GM21528 (cell line): ENCODE measurements around the gene SIL1.

Experiments used
- ATAC-seq: cut with Tn5 transposase; IDR thresholded peaks from one replicate; pipeline ENCODE4 v1.9.1; 2021; ENCODE audit warnings: mild to moderate bottlenecking, moderate library complexity; ENCODE audit not compliant: unreplicated experiment, low FRiP score

SIL1 gene

DNA sequence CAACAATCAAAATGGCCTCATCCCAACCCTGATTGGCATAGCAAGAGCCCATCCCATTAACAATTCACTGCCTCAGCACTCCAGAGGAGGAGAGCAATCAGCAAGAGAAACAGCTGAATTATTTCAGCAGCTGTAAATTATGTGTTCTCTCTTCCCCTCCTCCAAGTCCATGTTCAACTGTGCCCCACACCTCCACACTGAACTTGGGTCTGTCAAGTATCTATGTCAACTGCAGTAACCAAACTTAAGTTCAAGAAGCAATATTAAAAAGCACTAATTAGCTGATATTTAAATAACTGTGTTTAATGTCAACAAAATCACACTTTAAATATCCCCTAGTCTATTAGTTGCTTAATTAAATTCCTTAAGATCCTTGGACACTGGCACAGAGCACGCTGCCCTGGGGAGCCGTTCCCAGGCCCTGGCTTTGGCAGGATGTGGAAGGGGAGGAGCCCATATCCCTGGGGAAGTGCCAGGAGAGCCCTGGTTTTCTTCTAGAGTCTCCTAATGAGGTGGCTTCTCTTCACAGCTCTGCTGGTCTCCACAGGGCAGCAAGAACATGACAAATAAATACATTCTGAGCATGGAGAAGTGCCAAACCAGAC, 50.6 kb downstream of the SIL1 start:
- no peak for ATAC-seq

DNA sequence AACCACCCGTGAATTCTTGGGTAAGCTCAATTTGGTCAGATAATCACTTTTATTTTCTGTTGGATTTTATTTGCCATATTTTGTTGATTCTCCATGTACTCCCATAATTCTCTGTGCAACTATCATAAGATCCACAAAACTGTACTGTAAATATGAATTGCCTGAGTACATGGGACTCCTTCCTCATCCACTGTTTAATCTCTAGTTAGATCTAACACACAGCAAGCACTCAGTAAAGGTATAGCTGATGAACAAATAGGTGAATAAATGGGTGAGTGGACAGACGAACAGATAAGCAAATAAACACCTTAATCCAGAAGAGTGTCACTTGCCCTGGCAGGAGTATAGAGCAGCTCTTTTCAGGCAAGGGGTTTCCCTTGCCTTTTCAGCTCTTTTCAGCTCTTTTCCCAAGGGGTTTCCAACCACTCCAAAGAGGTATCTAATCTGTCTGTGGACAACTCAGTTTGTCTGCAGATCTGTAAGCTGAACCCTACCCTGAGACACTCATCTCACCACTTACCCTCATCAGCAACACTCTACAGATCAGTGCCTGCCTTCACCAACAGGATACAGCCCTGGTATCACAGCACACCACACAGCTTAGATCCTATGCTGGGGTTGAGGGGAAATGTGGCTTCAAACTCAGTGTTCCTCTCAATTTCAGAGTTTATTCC, 51.2 kb downstream of the SIL1 start:
- no peak for ATAC-seq

DNA sequence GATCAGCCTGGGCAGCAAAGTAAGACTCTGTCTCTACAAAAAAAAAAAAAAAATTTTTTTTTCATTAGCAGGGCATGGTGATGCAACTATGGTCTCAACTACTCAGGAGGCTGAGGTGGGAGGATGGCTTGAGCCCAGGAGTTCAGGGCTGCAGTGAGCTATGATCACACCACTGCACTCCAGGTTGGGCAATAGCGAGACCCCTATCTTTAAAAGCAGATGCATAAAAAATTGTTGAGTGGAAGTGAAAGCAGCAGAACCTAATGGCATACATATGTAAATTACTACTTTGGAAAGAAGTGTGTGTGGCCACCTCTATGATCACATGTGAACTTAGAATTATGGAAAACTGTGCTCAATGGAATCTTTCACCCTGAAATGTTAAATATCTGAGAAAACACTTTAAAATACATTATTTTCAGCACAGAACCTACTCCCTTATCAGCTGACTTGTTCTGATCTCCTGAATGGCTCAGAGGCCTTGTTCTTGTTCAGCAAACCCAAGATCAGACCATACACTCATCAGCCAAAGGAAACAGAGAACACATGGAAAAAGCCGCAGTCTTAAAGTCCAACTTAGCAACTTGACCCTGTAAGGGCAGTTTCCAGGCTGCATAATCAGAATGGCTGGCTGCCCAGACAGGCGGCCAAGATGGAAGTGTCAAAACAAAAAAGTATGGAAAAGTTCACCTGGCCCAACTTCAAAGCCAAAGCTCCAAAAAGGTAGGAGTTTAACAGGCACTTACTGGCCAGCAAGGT, 56.5 kb downstream of the SIL1 start:
- ATAC-seq: no peak

DNA sequence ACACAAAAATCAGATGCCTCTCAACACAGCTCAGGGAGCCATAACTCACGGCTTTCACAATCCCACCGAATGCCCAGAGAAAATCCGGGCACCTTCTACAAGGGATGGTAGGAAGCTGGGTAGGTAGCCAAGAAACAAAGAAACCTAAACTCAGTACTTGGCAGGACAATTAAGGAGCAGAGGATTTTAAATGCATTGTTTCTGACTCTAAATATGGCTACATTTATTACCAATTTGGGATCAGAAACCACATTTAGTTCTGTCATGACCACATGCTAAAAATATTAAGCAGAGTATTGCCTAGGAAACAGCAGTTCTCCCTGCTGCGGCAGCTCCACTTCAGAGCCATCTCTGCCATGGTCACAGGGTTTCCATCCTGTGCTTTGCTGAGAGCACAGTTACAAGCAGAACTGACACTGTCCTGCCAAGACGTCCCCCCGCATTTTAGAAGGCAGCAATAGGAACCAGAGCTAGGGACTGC, 57.5 kb downstream of the SIL1 start:
- no peak for ATAC-seq

DNA sequence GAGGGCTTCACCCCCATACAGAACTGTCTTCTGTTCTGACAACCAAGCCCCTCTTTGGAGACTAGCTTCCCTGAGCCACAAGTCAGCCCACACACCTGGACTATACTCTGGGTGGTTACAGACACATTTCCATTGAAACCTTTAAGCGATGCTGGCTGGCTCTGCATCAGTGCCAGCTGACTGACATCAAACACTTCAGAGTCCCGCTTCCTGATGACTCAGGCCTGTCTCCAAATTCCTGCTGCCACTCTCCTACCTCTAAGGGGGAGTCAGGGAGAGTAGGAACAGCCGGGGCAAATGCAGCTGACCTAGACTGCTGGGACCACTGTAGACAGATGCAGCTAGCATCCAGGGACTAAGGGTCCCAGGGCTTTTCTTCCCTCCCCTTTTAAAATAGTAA, 59.4 kb downstream of the SIL1 start:
- no peak for ATAC-seq

DNA sequence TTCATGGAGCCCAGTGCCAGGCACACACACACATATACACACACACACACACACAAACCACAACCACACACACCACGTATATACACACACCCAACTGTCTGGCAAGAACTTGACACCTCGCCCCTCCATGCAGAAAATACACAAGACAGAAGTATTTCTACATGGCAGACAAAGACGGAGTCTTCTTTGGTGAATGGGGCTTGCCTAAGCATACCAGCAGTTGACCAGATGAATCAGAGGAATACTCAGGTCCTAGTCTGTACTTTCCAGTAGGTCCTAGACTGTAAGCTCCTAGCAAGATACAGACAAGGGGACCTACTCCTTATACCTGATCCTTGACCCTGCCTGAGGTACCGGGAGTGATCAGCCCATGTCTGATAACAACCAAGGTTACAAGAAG, 60.1 kb downstream of the SIL1 start:
- ATAC-seq: no peak

DNA sequence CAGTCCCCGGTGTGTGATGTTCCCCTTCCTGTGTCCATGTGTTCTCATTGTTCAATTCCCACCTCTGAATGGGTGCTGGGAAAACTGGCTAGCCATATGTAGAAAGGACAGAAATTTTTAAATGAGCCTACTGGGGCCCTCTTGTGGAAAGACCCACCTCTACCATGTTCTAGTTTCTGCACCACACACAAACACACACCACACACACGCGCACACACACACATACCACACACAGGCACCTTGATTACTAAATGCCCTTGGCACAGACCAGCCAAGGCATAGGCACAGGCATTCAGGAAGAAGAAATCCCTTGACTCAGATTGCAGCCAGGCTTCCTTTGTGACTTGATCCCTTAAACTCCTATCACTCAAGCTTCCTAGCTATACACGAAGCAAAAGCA, 60.5 kb downstream of the SIL1 start:
- no peak for ATAC-seq

DNA sequence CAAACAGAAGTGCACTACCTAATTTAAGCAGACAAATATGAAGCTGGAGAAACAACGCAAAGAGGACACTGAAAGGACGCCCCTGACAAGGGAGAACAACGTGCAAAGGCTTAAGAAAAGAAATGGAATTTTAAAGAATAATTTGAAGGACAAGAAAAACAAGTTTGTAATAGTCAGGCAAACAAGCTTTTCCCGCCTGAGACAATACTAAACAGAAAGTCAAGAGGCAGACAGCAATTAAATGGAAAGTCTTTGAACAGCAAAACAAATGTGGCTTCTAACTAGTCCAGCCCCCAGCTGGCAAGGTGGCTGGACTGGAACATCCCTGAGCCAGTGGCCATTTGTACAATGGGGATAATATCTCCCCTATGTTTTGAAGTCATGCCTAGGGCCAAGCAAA, 63.3 kb downstream of the SIL1 start:
- ATAC-seq: no peak

DNA sequence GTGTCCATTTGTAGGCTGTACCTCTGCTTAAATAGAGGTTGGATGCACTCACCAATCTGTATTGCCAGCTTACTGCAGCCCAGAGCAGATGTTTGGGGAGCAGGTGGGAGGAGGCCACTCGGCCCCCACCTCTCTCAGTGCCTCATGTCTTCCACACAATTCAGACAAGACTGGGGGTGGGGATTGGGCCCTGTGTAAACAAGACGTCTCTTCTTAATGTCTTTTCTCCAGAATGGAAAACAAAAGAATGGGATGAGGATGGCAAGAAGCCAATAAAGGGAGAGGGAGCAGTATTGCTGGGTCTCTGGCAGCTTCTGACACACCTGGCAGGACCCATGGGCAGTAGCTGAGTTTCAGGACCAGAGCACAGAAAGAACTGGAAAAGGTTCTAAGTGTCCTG, 64.9 kb downstream of the SIL1 start:
- no peak for ATAC-seq

DNA sequence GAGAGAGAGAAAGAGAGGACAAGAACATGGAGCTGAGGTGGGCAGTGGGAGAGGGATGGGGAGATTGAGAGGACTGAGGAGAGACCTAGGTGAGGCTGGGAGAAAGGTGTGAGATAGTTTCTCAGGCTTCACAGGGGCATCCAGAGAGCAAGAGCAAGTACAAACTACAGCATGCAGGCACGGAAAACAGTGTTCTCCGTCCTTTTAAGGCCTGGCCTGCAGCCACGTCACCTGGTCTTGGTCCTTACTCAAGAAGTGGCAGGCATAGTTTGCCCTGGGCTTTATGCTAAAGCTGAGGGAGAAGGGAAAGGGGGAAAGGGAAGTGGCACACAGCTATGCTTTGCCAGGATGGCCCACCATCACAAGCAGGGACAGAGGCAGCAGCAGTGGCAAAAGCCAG, 65.7 kb downstream of the SIL1 start:
- no peak for ATAC-seq

DNA sequence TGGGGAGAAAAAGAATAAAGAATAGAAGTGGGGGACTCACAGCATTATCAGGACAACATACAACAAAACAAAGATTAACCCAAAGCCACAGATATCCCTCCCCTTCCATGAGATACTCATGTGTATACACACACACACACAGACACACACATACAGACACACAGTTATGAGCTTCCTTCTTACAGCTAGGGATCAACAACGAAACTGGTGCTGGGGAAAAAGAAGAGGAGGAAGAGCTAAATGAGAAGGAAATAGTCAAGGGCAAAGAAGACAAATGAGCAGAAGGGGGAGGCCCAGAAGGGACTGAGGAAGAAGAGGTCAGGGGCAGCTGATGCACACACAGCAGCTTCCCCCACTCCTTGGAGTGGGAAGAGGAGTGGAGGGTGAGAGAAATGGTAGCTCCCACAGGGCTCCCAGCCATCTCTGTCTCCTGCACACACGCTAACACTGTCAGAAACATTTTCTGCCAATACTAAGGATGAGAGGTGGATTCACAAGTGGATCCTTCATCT, 66.2 kb downstream of the SIL1 start:
- no peak for ATAC-seq

DNA sequence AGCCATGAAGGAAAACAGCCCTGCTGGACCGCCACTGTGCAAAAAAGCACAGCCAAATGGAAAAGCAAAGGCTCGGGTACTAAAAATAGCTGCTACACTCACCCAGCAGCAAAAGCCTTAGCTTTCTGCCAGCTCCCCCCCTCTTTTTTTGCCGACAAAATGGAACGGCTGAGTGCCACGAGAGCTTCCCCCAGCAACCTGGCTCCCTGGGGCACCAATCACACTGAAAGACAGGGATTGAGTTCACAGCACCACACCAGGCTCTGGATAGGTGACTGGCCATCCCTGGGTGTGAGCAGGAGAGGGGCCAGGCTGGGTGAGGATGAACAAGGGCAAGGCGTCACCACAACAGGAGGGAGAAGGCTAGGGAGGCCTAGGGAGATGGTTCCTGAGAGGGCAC, 66.7 kb downstream of the SIL1 start:
- no peak for ATAC-seq

DNA sequence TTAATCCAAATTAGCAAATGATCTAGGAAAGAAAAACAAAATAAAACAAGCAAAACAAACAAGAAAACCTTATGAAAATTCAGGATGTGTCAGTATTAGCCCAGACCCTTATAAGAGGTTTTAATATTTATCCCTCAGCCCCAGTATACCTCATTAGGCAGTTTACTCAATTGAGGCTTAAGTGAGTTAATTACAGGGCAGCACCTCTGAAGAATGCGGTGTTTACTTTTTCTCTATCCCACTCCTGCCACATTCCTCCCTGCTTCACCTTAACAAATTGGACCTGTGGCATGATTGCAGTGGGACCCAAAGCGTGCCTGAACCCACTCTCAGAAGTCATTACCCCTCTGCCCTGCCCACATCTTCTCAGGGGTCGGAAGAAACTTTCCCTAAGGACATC, 67.1 kb downstream of the SIL1 start:
- no peak for ATAC-seq

DNA sequence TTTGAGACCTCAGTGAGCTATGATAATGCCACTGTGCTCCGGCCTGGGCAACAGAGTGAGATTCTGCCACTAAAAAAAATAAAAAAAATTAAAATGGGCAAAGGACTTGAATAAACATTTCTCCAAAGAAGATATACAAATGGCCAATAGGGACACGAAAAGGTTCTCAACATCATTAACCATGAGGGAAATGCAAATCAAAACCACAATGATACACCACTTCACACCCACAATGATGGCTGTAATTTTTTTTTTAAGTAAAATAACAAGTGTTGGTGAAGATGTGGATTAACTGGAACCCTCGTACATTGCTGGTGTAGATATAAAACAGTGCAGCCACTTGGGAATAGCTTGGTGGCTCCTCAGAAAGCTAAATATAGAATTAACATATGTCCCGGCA, 68.0 kb downstream of the SIL1 start:
- no peak for ATAC-seq

DNA sequence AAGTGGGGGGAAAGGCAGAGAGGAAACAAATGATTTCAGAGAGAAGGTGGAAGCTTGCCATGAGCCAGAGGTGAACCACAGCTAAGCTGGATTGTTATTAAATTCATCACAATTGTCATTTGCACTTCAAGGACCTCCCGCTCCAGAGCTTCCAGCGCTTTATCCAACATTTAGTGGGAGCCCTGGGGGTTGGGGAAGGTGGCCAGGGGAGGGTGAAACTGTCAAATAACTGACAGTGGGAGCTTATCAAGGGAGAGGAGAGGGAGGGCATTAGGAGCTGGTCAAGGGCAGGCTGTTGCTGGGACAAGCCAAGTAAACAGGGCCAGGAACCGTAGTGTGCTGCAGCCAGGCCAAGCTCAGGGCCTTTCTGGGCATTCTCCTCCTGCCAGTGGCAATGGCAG, 71.5 kb downstream of the SIL1 start:
- no peak for ATAC-seq

DNA sequence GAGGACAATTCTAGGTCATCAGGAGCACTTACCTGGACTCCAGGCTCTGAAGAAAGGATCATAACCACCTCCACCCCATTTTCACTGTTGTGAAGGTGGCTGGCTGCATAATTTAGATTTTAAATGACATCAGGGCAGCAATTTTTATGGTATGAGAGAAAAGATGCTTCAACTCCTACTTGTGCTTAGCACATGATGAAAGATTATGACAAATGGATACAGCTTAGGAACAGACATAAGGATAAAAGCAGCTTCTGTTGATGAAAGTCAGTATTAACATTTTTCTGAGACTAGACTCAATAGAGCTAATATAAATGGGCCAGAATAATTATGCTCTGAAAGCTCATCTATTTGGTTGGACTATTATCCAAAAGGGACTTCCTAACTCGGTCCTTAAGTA, 72.2 kb downstream of the SIL1 start:
- ATAC-seq: no peak

DNA sequence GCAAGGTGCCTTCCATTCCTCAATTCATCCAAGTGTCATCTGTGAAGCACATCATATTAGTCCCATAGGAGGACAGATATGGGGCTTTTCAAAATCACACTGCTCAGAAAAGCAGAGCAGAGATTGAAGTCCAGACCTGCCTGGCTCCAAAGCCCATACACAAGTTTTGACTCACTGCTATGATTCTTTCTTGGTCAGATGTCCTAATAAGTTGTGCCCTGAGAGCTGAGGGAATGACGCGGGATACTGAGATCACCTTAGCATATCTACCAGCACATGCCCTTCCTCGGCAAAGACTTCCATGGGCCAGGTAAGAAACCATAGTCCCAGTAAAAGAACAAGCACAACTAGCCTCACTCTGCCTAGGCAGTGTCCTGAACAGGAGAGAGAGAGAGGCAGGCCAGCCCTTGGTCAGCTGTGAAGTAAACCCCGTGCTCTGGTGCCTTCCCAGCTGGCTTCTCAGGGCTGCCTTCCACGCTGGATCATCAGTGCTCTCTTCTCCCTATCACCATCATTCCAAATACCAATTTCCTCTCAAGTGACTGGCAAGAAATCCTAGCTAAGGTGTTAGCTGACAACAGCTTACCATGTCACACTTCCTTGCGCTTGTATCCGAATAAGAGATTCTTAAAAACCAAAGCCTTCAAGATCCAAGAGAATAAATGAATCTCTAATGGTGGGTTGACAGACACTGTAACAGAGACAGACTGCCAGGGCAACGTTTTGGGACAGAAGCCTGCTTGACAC, 73.2 kb downstream of the SIL1 start:
- no peak for ATAC-seq

DNA sequence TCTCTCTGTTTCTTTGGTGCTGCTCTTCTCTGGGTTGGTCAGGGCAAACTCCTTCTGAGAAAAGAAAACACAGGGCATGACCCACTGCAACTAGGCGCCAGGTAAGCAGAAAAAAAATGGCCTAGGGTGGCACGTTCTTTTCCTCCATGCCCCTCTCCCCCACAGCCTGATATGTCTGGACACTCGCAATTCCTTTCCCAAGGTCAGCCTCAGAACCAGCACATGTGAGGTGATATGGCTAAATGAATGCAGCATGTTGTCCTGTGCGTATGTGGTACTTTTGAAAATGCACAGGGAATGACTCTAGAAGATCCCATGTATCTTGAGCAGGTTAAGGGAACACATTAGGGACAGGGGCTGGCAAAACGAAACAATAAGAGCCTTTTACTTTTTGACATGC, 77.0 kb downstream of the SIL1 start:
- ATAC-seq: no peak

DNA sequence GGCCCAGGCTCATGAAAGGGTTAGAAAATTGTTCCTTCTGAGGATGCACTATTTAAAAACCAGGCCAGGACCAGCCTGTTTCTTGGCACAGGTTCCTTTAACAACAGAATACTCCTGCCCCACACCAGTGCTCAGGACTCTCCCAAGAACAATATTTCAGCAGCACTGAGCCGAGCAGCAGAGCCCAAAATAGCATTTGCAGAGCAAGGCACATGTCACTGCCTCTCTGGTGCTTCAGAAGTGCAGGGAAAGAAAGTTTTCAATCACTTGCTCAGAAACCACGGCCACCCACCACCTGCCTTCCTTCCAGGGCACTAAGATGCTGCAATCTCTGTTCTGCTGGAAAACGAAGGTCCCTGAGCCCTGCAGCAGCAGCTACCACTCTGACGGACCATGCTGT, 77.6 kb downstream of the SIL1 start:
- no peak for ATAC-seq

DNA sequence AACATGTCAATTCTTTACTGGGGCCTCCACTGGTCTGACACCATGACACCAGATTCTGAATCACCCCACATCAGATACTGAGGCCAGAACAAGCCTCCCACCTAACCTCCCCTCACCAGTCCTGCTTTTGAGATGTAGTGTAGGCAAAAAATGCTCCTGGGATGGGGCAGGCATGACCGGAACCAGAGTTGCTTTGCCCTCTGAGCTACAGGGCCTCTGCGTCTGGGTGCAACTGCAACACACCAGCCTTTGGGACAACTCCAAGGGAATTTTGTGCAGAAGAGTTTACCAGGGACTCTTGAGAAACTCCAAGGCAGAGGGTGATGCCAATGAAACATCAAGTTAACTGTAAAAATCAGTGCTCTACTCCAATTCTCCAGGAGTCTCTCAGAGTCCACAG, 79.4 kb downstream of the SIL1 start:
- no peak for ATAC-seq

DNA sequence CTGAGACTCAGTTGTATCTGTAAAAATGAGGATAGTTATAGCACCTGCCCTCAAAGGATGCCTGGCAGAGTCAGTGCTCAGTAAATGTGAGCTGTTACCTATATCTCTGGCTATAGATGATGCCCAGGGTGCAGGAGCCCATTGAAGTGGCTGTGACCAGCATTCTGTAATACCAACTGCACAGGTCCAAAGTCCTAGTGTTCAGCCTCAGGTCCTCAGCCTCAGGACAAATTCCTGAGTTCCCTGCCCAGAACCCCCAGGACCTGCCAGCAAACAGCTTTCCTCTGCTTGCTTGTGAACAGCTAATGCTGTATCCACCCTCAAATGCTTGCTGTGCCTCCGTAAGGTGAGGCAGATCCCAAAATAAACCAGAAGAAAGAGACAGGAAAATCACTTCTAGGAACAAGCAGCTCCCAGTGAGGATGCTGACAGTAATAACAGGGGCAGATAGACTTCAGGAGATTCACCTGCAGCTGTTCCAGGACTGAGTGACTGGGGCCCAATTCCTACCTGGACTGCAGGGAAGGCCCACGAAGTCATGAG, 80.8 kb downstream of the SIL1 start:
- no peak for ATAC-seq
